IMR-90 (cell line): ENCODE results near the gene STAT1. TPM values are rescaled to one million over a fixed set of nuclear protein-coding genes. Genes with fewer than 3 reads are reported as not detected.
A peak's percentile ranks its signal among the peaks of the same experiment; 100 is the strongest.

Source experiments
- ATAC-seq: fragments of 200-7000 bp; cut with Tn5 transposase; 2 replicates; pipeline ENCODE4 v1.9.1; 2020; ENCODE audit warnings: low read depth, mild to moderate bottlenecking, moderate library complexity
- BruUV-seq: library from RNA; stranded (reverse); fragments of 400-500 nt; replicated peaks from 2 replicates; lab custom pipeline; 2021; lab: Mats Ljungman, UMichigan
- CTCF ChIA-PET: fragments of 300-600 bp; formaldehyde crosslinking; extraction: SDS; loops from one replicate; lab custom pipeline; 2021; ENCODE audit warnings: antibody characterized with exemption; lab: Yijun Ruan, JAX
- POLR2A ChIA-PET: fragments of 300-600 bp; sonication (Branson Sonifier 250); formaldehyde crosslinking; loops from one replicate; lab custom pipeline; 2022; ENCODE audit warnings: antibody characterized with exemption; ENCODE audit not compliant: unreplicated experiment; lab: Charles Lee
- DNase-seq: peaks from one replicate; pipeline ENCODE4 v3.0.0; 2013
- H2AFZ ChIP-seq: replicated peaks from 2 replicates; pipeline ENCODE3; 2013; ENCODE audit warnings: low read length, mild to moderate bottlenecking; ENCODE audit not compliant: poor library complexity
- H2AK5ac ChIP-seq: 2 replicates; pipeline ENCODE4 v1.6.1; 2013; ENCODE audit warnings: low read depth, low read length, inconsistent platforms
- H2AK9ac ChIP-seq: replicated peaks from 2 replicates; pipeline ENCODE3; 2013; ENCODE audit warnings: mild to moderate bottlenecking, low read depth, low read length, moderate library complexity; ENCODE audit not compliant: poor library complexity
- H2BK120ac ChIP-seq: 2 replicates; pipeline ENCODE4 v1.6.1; 2013; ENCODE audit warnings: low read depth, low read length, inconsistent platforms
- H2BK15ac ChIP-seq: 3 replicates; pipeline ENCODE4 v1.6.1; 2013; ENCODE audit warnings: low read depth, low read length, inconsistent platforms
- H2BK20ac ChIP-seq: 2 replicates; pipeline ENCODE4 v1.6.1; 2013; ENCODE audit warnings: low read depth, mild to moderate bottlenecking, inconsistent platforms, low read length, moderate library complexity
- H2BK5ac ChIP-seq: 2 replicates; pipeline ENCODE4 v1.6.1; 2013; ENCODE audit warnings: mild to moderate bottlenecking, low read depth, low read length, inconsistent platforms; ENCODE audit not compliant: poor library complexity, severe bottlenecking
- H3K14ac ChIP-seq: replicated peaks from 2 replicates; pipeline ENCODE4 v1.6.1; 2013; ENCODE audit warnings: low read depth, low read length, inconsistent platforms
- H3K18ac ChIP-seq: 2 replicates; pipeline ENCODE4 v1.6.1; 2013; ENCODE audit warnings: low read depth, low read length, control low read depth
- H3K23ac ChIP-seq: 2 replicates; pipeline ENCODE4 v1.6.1; 2013; ENCODE audit warnings: low read depth, low read length, inconsistent platforms
- H3K27ac ChIP-seq: 2 replicates; pipeline ENCODE4 v1.5.1; 2013; ENCODE audit warnings: mild to moderate bottlenecking, control low read depth, low read length; ENCODE audit not compliant: insufficient read depth
- H3K27me3 ChIP-seq: 2 replicates; pipeline ENCODE4 v1.6.1; 2013; ENCODE audit warnings: low read length; ENCODE audit not compliant: control insufficient read depth, insufficient read depth
- H3K36me3 ChIP-seq: 2 replicates; pipeline ENCODE4 v1.6.1; 2013; ENCODE audit warnings: low read length, mixed read lengths; ENCODE audit not compliant: control insufficient read depth, insufficient read depth
- H3K4ac ChIP-seq: 2 replicates; pipeline ENCODE4 v1.6.1; 2013; ENCODE audit warnings: low read depth, low read length, inconsistent platforms
- H3K4me1 ChIP-seq: 2 replicates; pipeline ENCODE4 v1.6.1; 2013; ENCODE audit warnings: low read length, mixed read lengths; ENCODE audit not compliant: control insufficient read depth, insufficient read depth
- H3K4me2 ChIP-seq: 2 replicates; pipeline ENCODE4 v1.6.1; 2013; ENCODE audit warnings: low read depth, mild to moderate bottlenecking, control low read depth, low read length, moderate library complexity
- H3K4me3 ChIP-seq: 2 replicates; pipeline ENCODE4 v1.5.1; 2013; ENCODE audit warnings: low read depth, mild to moderate bottlenecking, control low read depth, low read length, moderate library complexity; ENCODE audit not compliant: insufficient read depth
- H3K56ac ChIP-seq: 2 replicates; pipeline ENCODE4 v1.6.1; 2013; ENCODE audit warnings: low read length, inconsistent platforms; ENCODE audit not compliant: insufficient read depth; ENCODE audit errors: extremely low read depth
- H3K79me1 ChIP-seq, 2 experiments: 2 replicates each; pipeline ENCODE4 v1.6.1; 2013; ENCODE audit warnings: low read length in 2 of 2, inconsistent platforms in 1 of 2, low read depth in 1 of 2
- H3K9ac ChIP-seq: 2 replicates; pipeline ENCODE4 v1.6.1; 2013; ENCODE audit warnings: low read depth, low read length, control low read depth
- H3K9me1 ChIP-seq: 2 replicates; pipeline ENCODE4 v1.6.1; 2013; ENCODE audit warnings: low read length, inconsistent platforms; ENCODE audit not compliant: insufficient read depth
- H3K9me3 ChIP-seq: 2 replicates; pipeline ENCODE4 v1.6.1; 2013; ENCODE audit warnings: low read length; ENCODE audit not compliant: control insufficient read depth, insufficient read depth
- H4K20me1 ChIP-seq: 2 replicates; pipeline ENCODE4 v1.6.1; 2013; ENCODE audit warnings: low read length, inconsistent platforms; ENCODE audit not compliant: insufficient read depth
- H4K5ac ChIP-seq: 2 replicates; pipeline ENCODE4 v1.6.1; 2013; ENCODE audit warnings: mild to moderate bottlenecking, low read depth, low read length, control low read depth
- H4K8ac ChIP-seq, 2 experiments: 2 replicates each; pipeline ENCODE4 v1.6.1; 2013; ENCODE audit warnings: low read depth in 2 of 2, low read length in 2 of 2, control low read depth in 1 of 2, inconsistent platforms in 1 of 2
- H4K91ac ChIP-seq: 2 replicates; pipeline ENCODE4 v1.6.1; 2013; ENCODE audit warnings: low read depth, low read length, inconsistent platforms; ENCODE audit not compliant: insufficient read depth
- MAFK ChIP-seq: IDR thresholded peaks from 2 replicates; pipeline ENCODE4 v1.6.1; 2012; ENCODE audit warnings: low read depth, low read length, improper control_type of control experiment
- MXI1 ChIP-seq: IDR thresholded peaks from 2 replicates; pipeline ENCODE4 v1.6.1; 2012; ENCODE audit warnings: low read depth, mild to moderate bottlenecking, low read length, moderate library complexity, borderline replicate concordance
- WGBS, 2 experiments: methylation state at CpG; one replicate each; pipeline versions ENCODE4 v1.1.5 to v1.1.7; 2013; ENCODE audit warnings: missing lambda C conversion rate in 2 of 2; ENCODE audit not compliant: insufficient read length in 1 of 2; ENCODE audit errors: extremely low coverage in 2 of 2; 5-methylcytosine and 5-hydroxymethylcytosine counted together
- dilution Hi-C: fragments of 300-500 bp; cut with HindIII; formaldehyde crosslinking; loops from one replicate; pipeline ENCODE4 v1.14.3; 2018; ENCODE audit warnings: low sequenced_read_pairs; ENCODE audit not compliant: unreplicated experiment
- in situ Hi-C: fragments of 300-500 bp; cut with MboI; formaldehyde crosslinking; loops from 3 replicates; pipeline ENCODE4 v1.14.3; 2019; ENCODE audit warnings: low sequenced_read_pairs, inconsistent platforms, mixed read lengths
- intact Hi-C: fragments of 100-400 bp; cut with micrococcal nuclease; formaldehyde crosslinking; loops from 2 replicates; pipeline ENCODE4 v1.10.0; 2022
- polyA plus RNA-seq, 3 experiments: library from polyadenylated mRNA; depleted of rRNA; stranded (reverse); fragments of >200 nt; gene quantifications; 2 replicates each; pipeline ENCODE4 v1.2.3, GENCODE V29; 2012; ENCODE audit warnings: low replicate concordance in 1 of 3
- total RNA-seq: library from RNA; depleted of rRNA; stranded (reverse); fragments of >200 nt; gene quantifications from 2 replicates; pipeline ENCODE4 v1.2.3, GENCODE V29; 2012

STAT1 gene
- total and polyA plus RNA-seq, 2 of the 4 experiments (the other 2 are of a cell fraction) = 43.2 to 67.9 TPM

- no CpG with 5 or more reads among the region's 3 CpGs for WGBS, 2 experiments
- no peak overlapping the region for H2BK120ac ChIP-seq
- no peak overlapping the region for H4K91ac ChIP-seq
- H2AK9ac ChIP-seq = no peak overlapping the region
- intact Hi-C loops (no loop called here), in situ Hi-C loops (no loop called here), dilution Hi-C loops (no loop called here)
- no peak overlapping the region for H2AK5ac ChIP-seq
- no peak overlapping the region for H3K18ac ChIP-seq
- H3K4me2 ChIP-seq = no peak overlapping the region
- H3K14ac ChIP-seq = no peak overlapping the region
- H2AFZ ChIP-seq = no peak overlapping the region
- H2BK5ac ChIP-seq = no peak overlapping the region
- DNase-seq (no peak), ATAC-seq (no peak)
- no peak overlapping the region for H3K27ac ChIP-seq
- peaks cover 3 to 8% of the 10 kb centered on the region in 2 experiments; a peak in 3 of 4 replicates for H3K79me1 ChIP-seq
- H4K8ac ChIP-seq = no peak overlapping the region
- CTCF ChIA-PET = interaction anchor here (0.8 kb wide), 1 partner anchor 29 kb away, joined by 3 read pairs; no protein-coding TSS in a partner anchor
- no peak overlapping the region for H3K4me3 ChIP-seq
- H3K9me3 ChIP-seq = no peaks in the 10 kb centered on the region
- H3K56ac ChIP-seq = no peak overlapping the region
- H2BK15ac ChIP-seq = no peak overlapping the region
- 0 out of 2 replicates have a peak, but pooled peaks cover 1% of the 10 kb centered on the region for H3K4me1 ChIP-seq
- no peak overlapping the region for H2BK20ac ChIP-seq
- H3K23ac ChIP-seq = no peak overlapping the region
- H4K20me1 ChIP-seq = peaks cover 7% of the 10 kb centered on the region; the same call in 1 of the 2 replicates
- H3K27me3 ChIP-seq = no peaks in the 10 kb centered on the region
- no peak overlapping the region for H3K4ac ChIP-seq
- TF ChIP-seq MXI1 (no peak), MAFK (peak; percentile 90)
- no peak overlapping the region for H4K5ac ChIP-seq
- POLR2A ChIA-PET = no interaction called here
- peaks cover 3% of the 10 kb centered on the region; the same call in 1 of the 2 replicates for H3K9me1 ChIP-seq
- peaks cover 17% of the 10 kb centered on the region for H3K36me3 ChIP-seq
- H3K9ac ChIP-seq = no peak overlapping the region
- no TSS peak for BruUV-seq
These were observed 83.6 kb downstream of the STAT1 start for GRCh38 chr2:190930411-190930810.
